Peyer's patch (tissue), 4 donors: ENCODE results near the gene JAKMIP3.

Experiments used
- CTCF ChIP-seq, 6 experiments: fragments of 450-650 bp in 4 of 6; fragments of 200-600 bp in 2 of 6; sonication (generic) in 1 of 6; IDR thresholded peaks; one replicate each; pipeline ENCODE4 v1.5.1; 2017 to 2019; ENCODE audit warnings: antibody characterized with exemption in 6 of 6, mild to moderate bottlenecking in 3 of 6, moderate library complexity in 1 of 6
- POLR2A ChIP-seq, 2 donors: fragments of 450-650 bp; IDR thresholded peaks; one replicate each; pipeline ENCODE4 v1.5.1; 2017; ENCODE audit warnings: antibody characterized with exemption in 2 of 2, mild to moderate bottlenecking in 2 of 2, moderate library complexity in 2 of 2

GRCh38 chr10:132077091-132077490 is 11.3 kb downstream of the JAKMIP3 start:
- no peak for TF ChIP-seq CTCF (IDR thresholded peaks at IDR 0.05)
- no peak for TF ChIP-seq POLR2A (IDR thresholded peaks at IDR 0.05)
